Measurements from ENCODE around the gene CIBAR2.

CIBAR2 gene

GRCh38 chr16:85112364-85112763, at the start of gene CIBAR2:
TSS of gene CIBAR2 (minus strand) at chr16:85112472. CDS start at chr16:85112352, 120 bp downstream.
- DNase-seq: no peak

GRCh38 chr16:85159179-85159980, 47.1 kb upstream of the CIBAR2 start:
- DNase-seq: no peak

- no peak for DNase-seq
These were observed 46.5 kb upstream of the CIBAR2 start for GRCh38 chr16:85158743-85159178.

- DNase-seq: peak; percentile 13 to 28
These were observed 45.8 kb upstream of the CIBAR2 start for GRCh38 chr16:85157813-85158742.

GRCh38 chr16:85157372-85157771, 45.1 kb upstream of the CIBAR2 start:
- DNase-seq: no peak

GRCh38 chr16:85156869-85157268, 44.6 kb upstream of the CIBAR2 start:
- DNase-seq: no peak

- no peak for DNase-seq
These were observed 44.2 kb upstream of the CIBAR2 start for GRCh38 chr16:85156440-85156839.

- no peak for DNase-seq
These were observed 41.4 kb upstream of the CIBAR2 start for GRCh38 chr16:85153656-85154091.

GRCh38 chr16:85153046-85153445, 40.8 kb upstream of the CIBAR2 start:
- DNase-seq: no peak

GRCh38 chr16:85152414-85153030, 40.2 kb upstream of the CIBAR2 start:
- no peak for DNase-seq

- DNase-seq: no peak
These were observed 39.5 kb upstream of the CIBAR2 start for GRCh38 chr16:85151603-85152413.

- no peak for DNase-seq
These were observed 38.9 kb upstream of the CIBAR2 start for GRCh38 chr16:85151079-85151602.

- no peak for DNase-seq
These were observed 38.2 kb upstream of the CIBAR2 start for GRCh38 chr16:85150331-85150940.

GRCh38 chr16:85149776-85150175, 37.5 kb upstream of the CIBAR2 start:
- DNase-seq: no peak

- no peak for DNase-seq
These were observed 36.7 kb upstream of the CIBAR2 start for GRCh38 chr16:85148931-85149330.

- no peak for DNase-seq
These were observed 34.8 kb upstream of the CIBAR2 start for GRCh38 chr16:85146922-85147651.

GRCh38 chr16:85146532-85146797, 34.2 kb upstream of the CIBAR2 start:
- DNase-seq: no peak

GRCh38 chr16:85145734-85146531, 33.7 kb upstream of the CIBAR2 start:
- DNase-seq: no peak

- no peak for DNase-seq
These were observed 32.9 kb upstream of the CIBAR2 start for GRCh38 chr16:85145188-85145587.

All from bone marrow (tissue), 2 donors.